Large intestine (tissue), 12 donors: ENCODE data around the gene ATP13A2. TPM values are rescaled to one million over a fixed set of nuclear protein-coding genes. Genes with fewer than 3 reads are reported as not detected.
A peak's percentile ranks its signal among the peaks of the same experiment; 100 is the strongest.

Experiments
- DNase-seq, 2 donors: peaks; one replicate each; pipeline versions ENCODE4 v3.0.0 to v3.0.0-alpha.2; 2013
- H3K27ac ChIP-seq: one replicate; pipeline ENCODE4 v1.5.1; 2013; ENCODE audit warnings: low read length
- H3K27me3 ChIP-seq: 2 replicates; pipeline ENCODE4 v1.6.1; 2013; ENCODE audit warnings: low read length; ENCODE audit not compliant: control insufficient read depth, insufficient read depth
- H3K36me3 ChIP-seq: 2 replicates; pipeline ENCODE4 v1.6.1; 2013; ENCODE audit warnings: low read length; ENCODE audit not compliant: control insufficient read depth, insufficient read depth
- H3K4me1 ChIP-seq: one replicate; pipeline ENCODE4 v1.6.1; 2013; ENCODE audit warnings: low read length; ENCODE audit not compliant: control insufficient read depth, insufficient read depth
- H3K4me3 ChIP-seq: one replicate; pipeline ENCODE4 v1.5.1; 2013; ENCODE audit warnings: low read length
- H3K9me3 ChIP-seq: one replicate; pipeline ENCODE4 v1.6.1; 2013; ENCODE audit warnings: mild to moderate bottlenecking, low read depth, low read length, moderate library complexity; ENCODE audit not compliant: control insufficient read depth
- WGBS: methylation state at CpG from one replicate; pipeline ENCODE4 v1.1.5; 2013; ENCODE audit warnings: low lambda C conversion rate; ENCODE audit not compliant: insufficient coverage; 5-methylcytosine and 5-hydroxymethylcytosine counted together
- long read RNA-seq, 11 donors: transcript quantifications; one replicate each; lab custom pipeline, GENCODE V29; 2026
- polyA plus RNA-seq: library from polyadenylated mRNA; unstranded; fragments of 120-200 nt; gene quantifications from one replicate; pipeline ENCODE4 v1.2.1, GENCODE V29; 2013

The ATP13A2 gene
- polyA plus RNA-seq, result 20.6 TPM
- long read RNA-seq, donor 1, partial matches to known transcripts, result 0 of 1 reads
- long read RNA-seq, donor 1, other reads (novel, unspliced or antisense), result 0 of 1 reads
- long read RNA-seq, donor 2, partial matches to known transcripts, result 12 of 14 reads
- long read RNA-seq, donor 2, other reads (novel, unspliced or antisense), result 0 of 14 reads
- long read RNA-seq, donor 3, result 0 reads
- long read RNA-seq, donor 4, result 0 reads
- long read RNA-seq, donor 5, partial matches to known transcripts, result 8 of 8 reads
- long read RNA-seq, donor 5, other reads (novel, unspliced or antisense), result 0 of 8 reads
- long read RNA-seq, donor 6, partial matches to known transcripts, result 0 of 1 reads
- long read RNA-seq, donor 6, other reads (novel, unspliced or antisense), result 0 of 1 reads
- long read RNA-seq, donor 7, result 0 reads
- long read RNA-seq, donor 8, partial matches to known transcripts, result 8 of 9 reads
- long read RNA-seq, donor 8, other reads (novel, unspliced or antisense), result 0 of 9 reads
- long read RNA-seq, donor 9, partial matches to known transcripts, result 0 of 2 reads
- long read RNA-seq, donor 9, other reads (novel, unspliced or antisense), result 0 of 2 reads
- long read RNA-seq, donor 10, partial matches to known transcripts, result 5 of 5 reads
- long read RNA-seq, donor 10, other reads (novel, unspliced or antisense), result 0 of 5 reads
- long read RNA-seq, donor 11, partial matches to known transcripts, result 0 of 1 reads
- long read RNA-seq, donor 11, other reads (novel, unspliced or antisense), result 0 of 1 reads

DNA sequence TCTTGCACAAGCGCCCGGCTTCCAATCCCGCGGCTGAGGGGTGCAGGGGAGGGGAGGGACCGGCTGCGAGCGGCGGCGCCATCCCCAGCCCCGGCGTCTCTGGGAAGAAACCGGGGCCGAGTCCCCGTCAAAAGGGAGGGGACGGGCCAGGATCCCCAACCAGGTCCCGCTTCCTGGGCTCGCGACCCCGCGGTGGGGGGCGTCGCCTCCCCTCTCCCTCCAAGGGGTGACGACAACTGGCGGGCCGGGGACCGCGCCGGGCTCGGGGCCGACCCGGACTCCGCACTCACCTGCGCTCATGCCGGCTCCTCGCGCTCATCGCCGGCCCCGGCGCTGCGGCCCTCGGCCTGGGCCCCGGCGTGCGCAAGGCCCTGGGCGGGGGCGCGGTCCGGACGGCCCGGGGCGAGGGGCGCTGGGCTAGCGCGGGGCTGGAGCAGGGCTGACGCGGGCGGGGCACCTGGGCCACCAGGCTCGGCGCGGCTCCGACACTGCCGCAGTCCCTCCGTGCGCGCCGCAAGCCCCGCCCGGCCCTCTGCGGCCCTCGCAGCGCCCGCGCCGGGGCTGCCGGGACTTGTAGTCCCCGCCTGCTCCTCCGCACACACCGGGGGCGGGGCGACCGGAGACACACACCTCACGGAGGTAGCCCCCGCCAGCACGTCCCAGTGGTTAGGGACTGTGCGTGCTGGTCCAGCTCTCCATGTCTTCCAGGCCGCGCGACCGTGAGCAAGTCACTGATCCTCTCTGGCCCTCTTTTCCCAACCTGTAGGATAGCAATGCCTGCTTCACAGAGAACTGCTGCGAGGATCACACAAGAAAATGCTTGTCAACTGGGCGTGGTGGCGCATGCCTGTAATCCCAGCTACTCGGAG, at the start of gene ATP13A2:
Gene ATP13A2, minus strand, starts transcription at position 490 of the 869 bp plus-strand sequence. Its CDS starts 190 bp downstream, at position 300.
- peak within 1 kb of the TSS; percentile 67 for H3K4me3 ChIP-seq
- no peak within 1 kb of the TSS for H3K27ac ChIP-seq
- H3K27me3 ChIP-seq, result no peaks in the 10 kb centered on the region
- peak; percentile 83 to 93 for DNase-seq
- H3K9me3 ChIP-seq, result no peaks in the 10 kb centered on the region
- WGBS, result no CpG with 5 or more reads among the region's 94 CpGs
- H3K4me1 ChIP-seq, result peaks cover 12% of the 10 kb centered on the region
- H3K36me3 ChIP-seq, result no peaks in the 10 kb centered on the region

GRCh38 chr1:17061486-17061885, 49.8 kb upstream of the ATP13A2 start:
- Histone ChIP-seq H3K27ac (no peak overlapping the region), H3K9me3 (peaks cover 3% of the 10 kb centered on the region), H3K36me3 (no peaks in the 10 kb centered on the region), H3K4me1 (no peaks in the 10 kb centered on the region), H3K27me3 (no peaks in the 10 kb centered on the region), H3K4me3 (no peak overlapping the region)
- 80% methylated on average over 2 of the region's 3 CpGs for WGBS
- DNase-seq, result no peak

DNA sequence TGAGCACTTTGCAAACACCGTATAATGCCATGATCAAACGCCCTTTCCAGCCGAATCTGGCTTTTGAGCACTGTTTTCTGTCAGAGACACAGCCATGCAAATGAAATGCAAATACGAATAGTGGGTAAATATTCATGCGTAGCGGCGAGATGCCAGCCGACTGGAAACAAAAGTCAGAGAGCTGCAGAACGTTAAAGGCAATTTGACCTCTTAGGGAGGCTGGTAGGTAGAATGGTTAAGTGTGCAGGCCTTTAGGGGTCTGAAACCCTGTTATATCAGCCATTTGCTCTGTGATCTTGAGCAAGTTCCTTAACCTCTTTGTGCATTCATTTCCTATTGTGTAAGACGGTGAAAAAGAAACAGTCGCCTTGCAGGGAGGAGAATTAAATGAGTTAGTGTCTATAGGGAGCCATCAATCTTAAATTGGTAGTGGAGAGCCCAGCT, 48.6 kb upstream of the ATP13A2 start:
- Histone ChIP-seq H3K9me3 (peaks cover 2% of the 10 kb centered on the region), H3K36me3 (no peaks in the 10 kb centered on the region), H3K27ac (no peak overlapping the region), H3K4me1 (no peaks in the 10 kb centered on the region), H3K4me3 (no peak overlapping the region), H3K27me3 (no peaks in the 10 kb centered on the region)
- 61% methylated on average over 10 of the region's 11 CpGs for WGBS
- DNase-seq, result no peak

DNA sequence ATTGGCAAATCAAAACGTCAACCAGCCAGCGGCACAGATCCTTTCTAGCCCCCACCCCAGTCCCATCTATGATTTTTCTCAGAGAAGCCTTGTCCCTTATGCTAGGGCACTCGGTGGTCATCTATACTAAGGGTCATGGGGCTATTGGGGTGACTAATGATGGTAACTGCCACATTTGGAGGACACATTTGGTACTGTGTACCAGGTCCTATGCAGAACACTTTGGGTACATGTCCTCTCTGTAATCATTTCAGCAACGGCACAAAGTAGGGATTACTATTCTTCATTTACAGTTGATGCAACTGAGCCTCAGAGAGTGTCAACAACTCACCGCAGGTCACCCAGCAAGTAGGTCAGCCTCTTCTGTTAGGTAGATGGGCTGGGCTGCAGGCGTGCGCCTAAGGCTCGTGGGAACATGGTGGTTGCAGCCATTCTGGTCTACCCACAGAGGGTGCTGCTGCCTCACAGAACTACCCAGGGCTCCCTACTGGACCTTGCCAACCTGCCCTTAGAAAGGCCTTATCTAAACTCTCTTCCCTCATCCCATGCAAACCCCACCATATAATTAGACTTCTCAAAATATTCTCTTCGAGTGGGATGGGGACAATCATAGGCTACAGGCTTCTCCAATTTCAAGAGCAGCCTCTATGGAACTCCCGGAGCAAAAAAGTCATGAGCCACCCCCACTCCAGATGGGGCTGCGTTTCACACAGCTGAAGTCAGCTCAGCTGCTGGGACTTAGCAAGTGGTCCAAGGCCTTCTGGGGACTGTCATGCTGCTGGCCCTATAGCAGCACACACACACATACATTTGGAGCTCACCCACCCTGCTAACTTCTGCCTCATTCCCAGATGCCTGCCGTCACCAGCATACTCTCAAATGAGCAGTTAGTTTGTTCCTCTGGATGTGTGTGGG, 47.9 kb upstream of the ATP13A2 start:
- H3K27me3 ChIP-seq, result no peaks in the 10 kb centered on the region
- H3K4me3 ChIP-seq, result no peak overlapping the region
- H3K9me3 ChIP-seq, result no peaks in the 10 kb centered on the region
- H3K27ac ChIP-seq, result no peak overlapping the region
- no CpG with 5 or more reads among the region's 12 CpGs for WGBS
- H3K36me3 ChIP-seq, result no peaks in the 10 kb centered on the region
- peak; percentile 54 to 58 for DNase-seq
- no peaks in the 10 kb centered on the region for H3K4me1 ChIP-seq

GRCh38 chr1:17056551-17056950, 44.8 kb upstream of the ATP13A2 start:
- H3K36me3 ChIP-seq, result peaks cover 2% of the 10 kb centered on the region
- DNase-seq, result no peak
- H3K27me3 ChIP-seq, result no peaks in the 10 kb centered on the region
- H3K4me1 ChIP-seq, result peaks cover 11% of the 10 kb centered on the region
- no peaks in the 10 kb centered on the region for H3K9me3 ChIP-seq
- no peak overlapping the region for H3K27ac ChIP-seq
- WGBS, result 80% methylated on average over 1 of the region's 4 CpGs
- H3K4me3 ChIP-seq, result no peak overlapping the region

DNA sequence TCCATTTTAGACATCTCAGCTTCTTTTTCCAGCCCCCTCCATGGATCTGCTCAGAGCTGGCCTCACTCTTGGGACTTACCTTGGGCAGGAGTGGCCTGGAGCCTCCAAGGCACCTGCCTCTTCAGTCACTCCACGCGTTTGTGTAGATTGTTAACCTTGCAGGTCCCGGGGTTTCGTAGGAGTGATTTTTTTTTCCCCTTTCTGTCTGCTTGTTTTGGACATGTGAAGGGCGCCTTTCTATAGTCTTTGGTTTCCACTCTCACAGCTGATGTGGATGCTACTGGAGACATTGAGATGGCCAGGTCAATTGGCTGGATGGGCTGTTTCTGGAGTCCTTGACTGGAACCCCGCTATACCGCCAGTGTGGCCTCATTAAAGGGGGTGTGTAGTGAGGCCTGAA, 44.1 kb upstream of the ATP13A2 start:
- H3K27me3 ChIP-seq, result no peaks in the 10 kb centered on the region
- WGBS, result no CpG with 5 or more reads among the region's 7 CpGs
- H3K9me3 ChIP-seq, result no peaks in the 10 kb centered on the region
- H3K4me3 ChIP-seq, result no peak overlapping the region
- H3K4me1 ChIP-seq, result peaks cover 16% of the 10 kb centered on the region
- H3K27ac ChIP-seq, result no peak overlapping the region
- DNase-seq, result no peak
- peaks cover 7% of the 10 kb centered on the region for H3K36me3 ChIP-seq

GRCh38 chr1:17053685-17054410, 42.1 kb upstream of the ATP13A2 start, which contains the start of gene SDHB:
Gene SDHB, minus strand, starts transcription at chr1:17054032. Its CDS starts 13 bp downstream, at chr1:17054019.
- no CpG with 5 or more reads among the region's 44 CpGs for WGBS
- Histone ChIP-seq H3K27ac (peak within 1 kb of the TSS; percentile 93), H3K4me3 (peak within 1 kb of the TSS; percentile 86), H3K27me3 (no peaks in the 10 kb centered on the region), H3K36me3 (peaks cover 23% of the 10 kb centered on the region), H3K9me3 (no peaks in the 10 kb centered on the region), H3K4me1 (peaks cover 16% of the 10 kb centered on the region)
- DNase-seq, result peak; percentile 99

- H3K4me3 ChIP-seq, result peak overlapping the region; percentile 86
- DNase-seq, result peak; percentile 11 to 57
- 0% methylated on average over 1 of the region's 12 CpGs for WGBS
- H3K9me3 ChIP-seq, result no peaks in the 10 kb centered on the region
- peaks cover 16% of the 10 kb centered on the region for H3K4me1 ChIP-seq
- H3K36me3 ChIP-seq, result peaks cover 23% of the 10 kb centered on the region
- H3K27me3 ChIP-seq, result no peaks in the 10 kb centered on the region
- H3K27ac ChIP-seq, result peak overlapping the region; percentile 93
Measured at GRCh38 chr1:17053086-17053684, 41.5 kb upstream of the ATP13A2 start.

DNA sequence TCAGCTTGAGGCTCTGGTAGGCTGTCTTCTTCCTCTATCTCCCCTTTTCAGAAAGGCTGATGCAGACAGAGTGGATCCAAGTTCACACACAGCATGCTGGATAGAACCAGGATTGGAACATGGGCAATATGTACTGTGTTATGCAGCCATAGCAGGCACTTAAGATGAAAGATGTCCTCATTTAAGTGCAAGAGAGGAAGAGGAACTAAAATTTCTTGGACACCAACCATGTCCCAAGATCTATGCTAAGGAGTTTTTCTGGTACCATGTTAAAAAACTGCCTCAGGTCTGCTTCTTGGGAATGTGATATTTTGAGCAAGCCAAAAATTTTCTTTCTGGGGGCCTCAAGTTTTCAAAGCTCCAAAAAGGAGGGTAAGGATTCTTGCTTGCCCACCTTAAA, 40.9 kb upstream of the ATP13A2 start:
- Histone ChIP-seq H3K9me3 (no peaks in the 10 kb centered on the region), H3K27me3 (no peaks in the 10 kb centered on the region), H3K36me3 (peaks cover 25% of the 10 kb centered on the region), H3K27ac (peak overlapping the region; percentile 93), H3K4me3 (peak overlapping the region; percentile 86), H3K4me1 (peaks cover 16% of the 10 kb centered on the region)
- DNase-seq, result no peak
